SU-DHL-6 (cell line): ENCODE data around the gene ABCA6.

Experiments used
- CTCF ChIP-seq: fragments of 200-600 bp; sonication (generic); IDR thresholded peaks from one replicate; pipeline ENCODE4 v1.5.1; 2017; ENCODE audit warnings: antibody characterized with exemption, mild to moderate bottlenecking, low read length, moderate library complexity; ENCODE audit not compliant: insufficient read depth, poor library complexity, severe bottlenecking
- EZH2phosphoT487 ChIP-seq: fragments of 200-600 bp; sonication (generic), shearing (Covaris generic); conservative IDR thresholded peaks from 2 replicates; pipeline ENCODE4 v1.6.1; 2018; ENCODE audit warnings: mild to moderate bottlenecking, antibody characterized with exemption, low read length, moderate library complexity, mixed read lengths

GRCh38 chr17:69142175-69142802, 594 bp upstream of the ABCA6 start:
- TF ChIP-seq CTCF, result no peak
- TF ChIP-seq EZH2phosphoT487, result no peak
